ENCODE measurements around the gene PTGFRN.

GRCh38 chr1:117014209-117014608 is 104.5 kb downstream of the PTGFRN start:
- TF ChIP-seq CTCF (optimal IDR thresholded peaks at IDR 0.05 in 1 of 3, IDR thresholded peaks at IDR 0.05 in 1 of 3, conservative IDR thresholded peaks at IDR 0.05 in 1 of 3; ENCODE audit: extremely low read depth in 1 of 3, insufficient read depth in 2 of 3, low read length in 3 of 3) = no peak
- TF ChIP-seq EZH2 (IDR thresholded peaks at IDR 0.05; ENCODE audit: low read length) = no peak

Data from keratinocyte (primary cell).